ENCODE results near the gene ZNF629.

GRCh38 chr16:30760577-30761426 is 26.2 kb downstream of the ZNF629 start:
- no peak for TF ChIP-seq POLR2AphosphoS5 (IDR thresholded peaks at IDR 0.05; ENCODE audit: borderline replicate concordance, low read depth, low read length)
- no peak for TF ChIP-seq EZH2 (IDR thresholded peaks at IDR 0.05)
- TF ChIP-seq FOXP2 (optimal IDR thresholded peaks at IDR 0.05; ENCODE audit: control extremely low read depth, extremely low read length, insufficient read depth), result no peak
